H1 (cell line): ENCODE measurements around the gene FRMPD4. TPM values are rescaled to one million over a fixed set of nuclear protein-coding genes. Genes with fewer than 3 reads are reported as not detected.

Source experiments
- CTCF ChIA-PET: fragments of 300-600 bp; sonication (Branson Sonifier 250); formaldehyde crosslinking; loops from one replicate; lab custom pipeline; 2021; ENCODE audit not compliant: partially characterized antibody; lab: Charles Lee
- POLR2A ChIA-PET: fragments of 300-600 bp; sonication (Branson Sonifier 250); formaldehyde crosslinking; loops from one replicate; lab custom pipeline; 2021; ENCODE audit warnings: inconsistent platforms; ENCODE audit not compliant: partially characterized antibody; lab: Charles Lee
- DNase-seq, 2 experiments: peaks; one replicate each; pipeline versions ENCODE4 v3.0.0 to v3.0.0-alpha.2; 2010 to 2022; ENCODE audit warnings: low spot score in 2 of 2, low read depth in 1 of 2, mixed read lengths in 1 of 2
- FAIRE-seq: peaks from 2 replicates; lab custom pipeline; 2011; peaks lifted over from hg19 to GRCh38; lab: Jason Lieb, UNC
- H2AFZ ChIP-seq: 2 replicates; pipeline ENCODE4 v1.8.1; 2012; ENCODE audit warnings: low read length, inconsistent platforms
- H2AK5ac ChIP-seq: 2 replicates; pipeline ENCODE4 v1.6.1; 2013; ENCODE audit warnings: low read depth, low read length
- H2BK120ac ChIP-seq: replicated peaks from 2 replicates; pipeline ENCODE3; 2013; ENCODE audit warnings: low read depth, low read length, inconsistent platforms
- H2BK12ac ChIP-seq: 2 replicates; pipeline ENCODE4 v1.6.1; 2013; ENCODE audit warnings: low read depth, low read length
- H2BK15ac ChIP-seq: 2 replicates; pipeline ENCODE4 v1.6.1; 2013; ENCODE audit warnings: low read length
- H2BK20ac ChIP-seq: 2 replicates; pipeline ENCODE4 v1.6.1; 2013; ENCODE audit warnings: low read length
- H2BK5ac ChIP-seq: 2 replicates; pipeline ENCODE4 v1.6.1; 2013; ENCODE audit warnings: low read depth, low read length
- H3K14ac ChIP-seq: 2 replicates; pipeline ENCODE4 v1.6.1; 2013; ENCODE audit warnings: inconsistent platforms; ENCODE audit not compliant: insufficient read length
- H3K18ac ChIP-seq: 2 replicates; pipeline ENCODE4 v1.6.1; 2013; ENCODE audit warnings: low read length; ENCODE audit errors: extremely low read depth
- H3K23ac ChIP-seq: 2 replicates; pipeline ENCODE4 v1.6.1; 2013; ENCODE audit warnings: inconsistent platforms; ENCODE audit not compliant: insufficient read length
- H3K23me2 ChIP-seq: 2 replicates; pipeline ENCODE4 v1.6.1; 2013; ENCODE audit warnings: low read depth, low read length
- H3K27ac ChIP-seq: 2 replicates; pipeline ENCODE4 v1.6.1; 2011; ENCODE audit warnings: low read depth, low read length, inconsistent platforms
- H3K27me3 ChIP-seq, 4 experiments: replicated peaks in 1 of 4; 1 replicate in 1 of 4; 2 replicates in 3 of 4; pipeline versions ENCODE4 v1.6.1 to v1.8.1; 2011 to 2013; ENCODE audit warnings: low read length in 3 of 4, mild to moderate bottlenecking in 3 of 4, inconsistent platforms in 2 of 4, mixed read lengths in 2 of 4, moderate library complexity in 1 of 4; ENCODE audit not compliant: control insufficient read depth in 3 of 4, insufficient read depth in 3 of 4; ENCODE audit errors: extremely low read depth in 1 of 4
- H3K36me3 ChIP-seq, 4 experiments: 2 replicates each; pipeline versions ENCODE4 v1.6.1 to v1.8.1; 2011 to 2013; ENCODE audit warnings: mild to moderate bottlenecking in 4 of 4, low read length in 3 of 4, moderate library complexity in 2 of 4, control low read depth in 1 of 4, inconsistent platforms in 1 of 4; ENCODE audit not compliant: insufficient read depth in 4 of 4, control insufficient read depth in 2 of 4
- H3K4ac ChIP-seq: replicated peaks from 2 replicates; pipeline ENCODE3; 2013; ENCODE audit warnings: low read length, low read depth, mixed read lengths, inconsistent platforms; ENCODE audit not compliant: insufficient read length
- H3K4me1 ChIP-seq, 4 experiments: replicated peaks in 1 of 4; 1 replicate in 1 of 4; 2 replicates in 3 of 4; pipeline versions ENCODE4 v1.6.1 to v1.8.1; 2011 to 2013; ENCODE audit warnings: low read length in 3 of 4, inconsistent platforms in 2 of 4, mixed read lengths in 1 of 4; ENCODE audit not compliant: insufficient read depth in 4 of 4, control insufficient read depth in 3 of 4
- H3K4me2 ChIP-seq, 2 experiments: 2 replicates each; pipeline versions ENCODE4 v1.6.1 to v1.8.1; 2011 to 2013; ENCODE audit warnings: low read depth in 2 of 2, low read length in 2 of 2, control low read depth in 1 of 2, inconsistent platforms in 1 of 2, mild to moderate bottlenecking in 1 of 2; ENCODE audit not compliant: insufficient read depth in 1 of 2
- H3K4me3 ChIP-seq, 4 experiments: fragments of 200-600, 300-600 bp in 1 of 4; sonication (generic), shearing (Covaris generic), sonication (Bioruptor Twin) in 1 of 4; 2 replicates each; pipeline versions ENCODE4 v1.5.1 to v1.8.1; 2011 to 2016; ENCODE audit warnings: low read length in 4 of 4, low read depth in 3 of 4, control low read depth in 2 of 4, inconsistent platforms in 2 of 4, mild to moderate bottlenecking in 2 of 4, mixed read lengths in 1 of 4, moderate library complexity in 1 of 4; ENCODE audit not compliant: insufficient read depth in 2 of 4; ENCODE audit errors: extremely low read depth in 1 of 4
- H3K56ac ChIP-seq: replicated peaks from 2 replicates; pipeline ENCODE3; 2013; ENCODE audit warnings: low read depth, mild to moderate bottlenecking, mixed read lengths, low read length, inconsistent platforms; ENCODE audit not compliant: insufficient read length
- H3K79me1 ChIP-seq: 2 replicates; pipeline ENCODE4 v1.6.1; 2013; ENCODE audit warnings: low read depth, low read length, control low read depth
- H3K79me2 ChIP-seq, 2 experiments: 2 replicates each; pipeline versions ENCODE4 v1.6.1 to v1.8.1; 2012 to 2013; ENCODE audit warnings: low read length in 2 of 2, mild to moderate bottlenecking in 2 of 2, inconsistent platforms in 1 of 2; ENCODE audit not compliant: insufficient read depth in 2 of 2, control insufficient read depth in 1 of 2
- H3K9ac ChIP-seq, 4 experiments: replicated peaks in 1 of 4; 1 replicate in 1 of 4; 2 replicates in 3 of 4; pipeline versions ENCODE4 v1.6.1 to v1.8.1; 2011 to 2013; ENCODE audit warnings: low read depth in 3 of 4, low read length in 3 of 4, control low read depth in 2 of 4, mild to moderate bottlenecking in 2 of 4, moderate library complexity in 2 of 4, inconsistent platforms in 1 of 4; ENCODE audit errors: extremely low read depth in 1 of 4
- H3K9me3 ChIP-seq, 2 experiments: 2 replicates each; pipeline versions ENCODE4 v1.6.1 to v1.8.1; 2012 to 2013; ENCODE audit warnings: mild to moderate bottlenecking in 2 of 2, moderate library complexity in 2 of 2, control low read depth in 1 of 2, inconsistent platforms in 1 of 2, low read depth in 1 of 2, low read length in 1 of 2, mixed read lengths in 1 of 2; ENCODE audit not compliant: insufficient read depth in 2 of 2
- H4K20me1 ChIP-seq, 2 experiments: replicated peaks in 1 of 2; 2 replicates each; pipeline versions ENCODE3 to v1.8.1; 2011 to 2013; ENCODE audit warnings: inconsistent platforms in 2 of 2, low read length in 2 of 2, mild to moderate bottlenecking in 1 of 2; ENCODE audit not compliant: insufficient read depth in 2 of 2, control insufficient read depth in 1 of 2
- H4K5ac ChIP-seq: 2 replicates; pipeline ENCODE4 v1.6.1; 2013; ENCODE audit warnings: low read length, low read depth, mixed read lengths, inconsistent platforms; ENCODE audit not compliant: insufficient read length
- H4K8ac ChIP-seq: 2 replicates; pipeline ENCODE4 v1.8.0; 2013; ENCODE audit warnings: mild to moderate bottlenecking, moderate library complexity, low read length, inconsistent platforms; ENCODE audit not compliant: insufficient read depth; ENCODE audit errors: extremely low read depth
- H4K91ac ChIP-seq: replicated peaks from 2 replicates; pipeline ENCODE3; 2013; ENCODE audit warnings: low read length, mixed read lengths, inconsistent platforms; ENCODE audit not compliant: insufficient read length
- SIRT6 ChIP-seq: IDR thresholded peaks from one replicate; pipeline ENCODE4 v1.7.1; 2012; ENCODE audit warnings: low read length, inconsistent platforms
- WGBS, 2 experiments: shearing (Covaris generic) in 1 of 2; methylation state at CpG; one replicate each; pipeline versions ENCODE4 v1.1.6 to v1.1.7; 2013 to 2015; ENCODE audit warnings: low lambda C conversion rate in 2 of 2, mixed read lengths in 2 of 2, inconsistent platforms in 1 of 2, low coverage in 1 of 2, missing lambda C conversion rate in 1 of 2; ENCODE audit not compliant: insufficient replicate concordance in 2 of 2, insufficient coverage in 1 of 2, insufficient read length in 1 of 2; ENCODE audit errors: extremely low coverage in 1 of 2, missing lambda C conversion rate in 1 of 2; 5-methylcytosine and 5-hydroxymethylcytosine counted together
- polyA plus RNA-seq, 7 experiments: library from polyadenylated mRNA; depleted of rRNA in 3 of 7; stranded (reverse) in 5 of 7; unstranded in 2 of 7; fragments of >200 nt in 5 of 7; fragments of 200-250 nt in 2 of 7; gene quantifications; 1 replicate in 5 of 7; 2 replicates in 1 of 7; 4 replicates in 1 of 7; pipeline versions ENCODE4 v1.2.1 to v1.2.3, GENCODE V29; 2011 to 2013; ENCODE audit warnings: missing spikeins in 2 of 7, mixed read lengths in 2 of 7
- total RNA-seq: library from RNA; stranded (reverse); fragmentation: NEBNext Ultra II Directional; extraction: Animal tissue kit (Norgen Biotek cat#: 25700); gene quantifications from 2 replicates; pipeline ENCODE4 v1.2.1, GENCODE V29; 2021

FRMPD4 gene
- total and polyA plus RNA-seq, 2 of the 8 experiments (the other 6 are each of a cell fraction or from before 2014, with no cell fraction given) = 0.02 to 0.37 TPM

DNA sequence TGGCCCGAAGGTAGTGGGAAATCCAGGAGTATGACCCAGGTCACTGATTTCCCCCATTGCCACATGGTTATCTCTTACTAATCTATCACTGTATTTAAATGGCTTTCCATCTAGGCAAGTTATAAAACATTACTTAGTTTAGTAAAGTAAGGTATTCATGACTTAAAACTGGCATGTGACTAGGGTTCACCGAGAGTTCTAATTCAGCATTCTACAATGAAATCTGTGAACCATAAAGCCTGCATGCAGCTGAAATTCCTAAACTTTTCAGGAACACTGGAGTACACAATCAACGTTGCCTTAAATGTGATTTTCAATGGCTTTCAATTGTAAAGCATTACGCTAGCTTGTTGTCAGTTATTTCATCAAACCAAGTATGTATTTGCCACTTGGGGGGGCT lies 630.2 kb downstream of the FRMPD4 start:
- Histone ChIP-seq H2BK120ac (no peak overlapping the region), H3K4me3 (no peak overlapping the region), H2AK5ac (no peak overlapping the region), H2BK12ac (no peak overlapping the region), H3K9me3 (no peaks in the 10 kb centered on the region), H4K8ac (no peak overlapping the region), H3K79me2 (no peaks in the 10 kb centered on the region), H4K91ac (no peak overlapping the region), H4K5ac (no peak overlapping the region), H2AFZ (no peak overlapping the region), H2BK5ac (no peak overlapping the region), H3K27ac (no peak overlapping the region), H3K23ac (no peak overlapping the region), H3K4me1 (no peaks in the 10 kb centered on the region), H3K9ac (no peak overlapping the region), H2BK20ac (no peak overlapping the region), H3K4ac (no peak overlapping the region), H3K27me3 (no peaks in the 10 kb centered on the region), H3K23me2 (no peaks in the 10 kb centered on the region), H2BK15ac (no peak overlapping the region)
- DNase-seq (no peak), FAIRE-seq (no peak)
- CTCF ChIA-PET = interaction anchor here (1.3 to 3.9 kb wide), 3 partner anchors 16 to 46 kb away, joined by 3 to 21 read pairs (median 4); no protein-coding TSS in a partner anchor
- 86% methylated on average over 3 of the region's 4 CpGs; no CpG with 5 or more reads in 1 of the 2 experiments for WGBS, 2 experiments
- TF ChIP-seq SIRT6 = no peak
- TF ChIP-seq, all 59 proteins: peak for 0
- Histone ChIP-seq H3K4me2 (no peak overlapping the region), H3K36me3 (no peaks in the 10 kb centered on the region), H3K14ac (no peak overlapping the region), H3K79me1 (no peaks in the 10 kb centered on the region), H4K20me1 (no peaks in the 10 kb centered on the region), H3K18ac (no peak overlapping the region), H3K56ac (no peak overlapping the region)
- POLR2A ChIA-PET = no interaction called here
